ENCODE data around the gene MYLIP. TPM values are rescaled to one million over a fixed set of nuclear protein-coding genes. Genes with fewer than 3 reads are reported as not detected.

MYLIP gene
- polyA plus RNA-seq, 1 experiment = 6.5 TPM

DNA sequence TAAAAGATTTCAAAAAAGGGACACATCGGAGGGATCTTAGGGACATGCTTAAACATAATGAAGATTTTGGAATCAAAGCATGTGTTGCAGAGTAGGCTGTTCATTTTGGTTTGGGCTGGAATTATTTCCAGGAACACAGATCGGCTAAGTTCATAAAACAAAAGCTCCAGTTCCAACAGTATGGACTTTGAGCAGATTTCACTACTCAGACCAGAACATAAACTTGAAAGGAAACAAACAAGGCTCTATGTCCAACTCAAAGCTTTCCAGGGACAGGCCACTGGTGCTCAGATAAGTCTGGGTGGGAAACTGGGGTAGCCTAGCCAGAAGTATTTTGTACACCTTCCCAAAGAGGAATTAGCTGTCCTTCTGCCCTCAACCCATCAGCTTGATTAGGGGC lies 58.3 kb downstream of the MYLIP start:
- no peak overlapping the region for H3K4me3 ChIP-seq (ENCODE audit: low read depth, low read length)
- peaks cover 12% of the 10 kb centered on the region for H3K27me3 ChIP-seq (ENCODE audit: control insufficient read depth, insufficient read depth, low read length)
- no peaks in the 10 kb centered on the region for H3K36me3 ChIP-seq (ENCODE audit: control insufficient read depth, insufficient read depth, low read length)
- DNase-seq (ENCODE audit: low read depth) = no peak
- ChIA-PET CTCF (interaction anchor here (1.2 to 2.6 kb wide), 3 partner anchors 13 to 496 kb away, joined by 3 to 8 read pairs (median 5); no protein-coding TSS in a partner anchor), POLR2A (no interaction called here)
- TF ChIP-seq, protein P1, sequence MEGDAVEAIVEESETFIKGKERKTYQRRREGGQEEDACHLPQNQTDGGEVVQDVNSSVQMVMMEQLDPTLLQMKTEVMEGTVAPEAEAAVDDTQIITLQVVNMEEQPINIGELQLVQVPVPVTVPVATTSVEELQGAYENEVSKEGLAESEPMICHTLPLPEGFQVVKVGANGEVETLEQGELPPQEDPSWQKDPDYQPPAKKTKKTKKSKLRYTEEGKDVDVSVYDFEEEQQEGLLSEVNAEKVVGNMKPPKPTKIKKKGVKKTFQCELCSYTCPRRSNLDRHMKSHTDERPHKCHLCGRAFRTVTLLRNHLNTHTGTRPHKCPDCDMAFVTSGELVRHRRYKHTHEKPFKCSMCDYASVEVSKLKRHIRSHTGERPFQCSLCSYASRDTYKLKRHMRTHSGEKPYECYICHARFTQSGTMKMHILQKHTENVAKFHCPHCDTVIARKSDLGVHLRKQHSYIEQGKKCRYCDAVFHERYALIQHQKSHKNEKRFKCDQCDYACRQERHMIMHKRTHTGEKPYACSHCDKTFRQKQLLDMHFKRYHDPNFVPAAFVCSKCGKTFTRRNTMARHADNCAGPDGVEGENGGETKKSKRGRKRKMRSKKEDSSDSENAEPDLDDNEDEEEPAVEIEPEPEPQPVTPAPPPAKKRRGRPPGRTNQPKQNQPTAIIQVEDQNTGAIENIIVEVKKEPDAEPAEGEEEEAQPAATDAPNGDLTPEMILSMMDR (IDR thresholded peaks at IDR 0.05; ENCODE audit: insufficient read depth, low read depth, low read length) = no peak

DNA sequence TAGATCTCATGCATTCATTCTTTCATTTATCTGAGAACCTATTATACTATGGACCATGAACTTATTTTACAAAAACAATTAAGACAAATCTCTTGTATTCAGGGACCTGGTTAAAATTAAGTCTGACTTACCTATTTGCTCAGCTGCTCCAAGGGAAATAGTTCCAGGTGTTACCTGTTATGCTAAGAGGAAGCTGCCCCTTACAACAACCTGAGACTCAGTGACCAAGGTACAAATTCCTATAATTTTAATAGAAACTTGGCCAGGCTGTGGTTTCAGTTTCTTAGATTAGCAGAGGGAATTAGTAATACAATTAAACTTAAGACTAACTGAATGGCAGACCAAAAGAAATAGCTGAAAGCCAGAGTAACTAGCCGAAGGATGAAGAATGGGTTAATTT lies 61.3 kb downstream of the MYLIP start:
- CTCF ChIA-PET = interaction anchor here (0.6 to 1.6 kb wide), 4 partner anchors 7 to 1008 kb away, joined by 3 to 4 read pairs (median 3); no protein-coding TSS in a partner anchor
- Histone ChIP-seq H3K36me3 (ENCODE audit: control insufficient read depth, insufficient read depth, low read length) (no peaks in the 10 kb centered on the region), H3K4me3 (ENCODE audit: low read depth, low read length) (no peak overlapping the region), H3K27me3 (ENCODE audit: control insufficient read depth, insufficient read depth, low read length) (peaks cover 16% of the 10 kb centered on the region)
- POLR2A ChIA-PET = no interaction called here
- no peak for DNase-seq (ENCODE audit: low read depth)
- TF ChIP-seq, protein P1 (IDR thresholded peaks at IDR 0.05; ENCODE audit: insufficient read depth, low read depth, low read length) = no peak

DNA sequence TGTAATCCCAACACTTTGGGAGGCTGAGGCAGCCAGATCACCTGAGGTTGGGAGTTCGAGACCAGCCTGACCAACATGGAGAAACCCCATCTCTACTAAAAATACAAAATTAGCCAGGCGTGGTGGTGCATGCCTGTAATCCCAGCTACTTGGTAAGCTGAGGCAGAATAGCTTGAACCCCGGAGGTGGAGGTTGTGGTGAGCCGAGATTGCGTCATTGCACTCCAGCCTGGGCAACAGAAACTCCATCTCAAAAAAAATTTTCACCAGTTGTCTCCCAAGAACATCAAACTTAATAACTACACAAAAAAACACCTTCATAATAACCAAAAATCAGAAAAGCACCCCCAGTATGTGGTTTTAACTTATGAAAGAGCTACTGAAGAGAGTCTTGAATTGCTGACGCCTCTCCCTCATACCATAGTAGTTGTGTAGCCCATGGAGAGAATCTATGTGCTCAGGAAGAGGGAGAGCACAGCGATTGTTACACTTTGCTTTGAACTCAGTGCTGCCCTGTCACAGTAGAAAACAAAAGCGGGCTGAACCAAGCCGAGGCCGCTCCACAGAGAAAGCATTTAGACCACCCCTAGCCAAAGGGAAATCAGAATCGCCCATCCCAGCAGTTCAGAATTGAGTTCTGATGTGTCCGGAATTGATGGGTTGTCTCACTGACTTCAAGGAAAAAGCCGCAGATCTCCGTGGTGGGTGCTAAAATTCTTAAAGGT lies 67.5 kb downstream of the MYLIP start:
- POLR2A ChIA-PET = no interaction called here
- Histone ChIP-seq H3K36me3 (ENCODE audit: control insufficient read depth, insufficient read depth, low read length) (no peaks in the 10 kb centered on the region), H3K4me3 (ENCODE audit: low read depth, low read length) (no peak overlapping the region), H3K27me3 (ENCODE audit: control insufficient read depth, insufficient read depth, low read length) (peaks cover 9% of the 10 kb centered on the region)
- DNase-seq (ENCODE audit: low read depth) = no peak
- CTCF ChIA-PET = interaction anchor here (1.7 kb wide), 1 partner anchor 13 kb away, joined by 3 read pairs; no protein-coding TSS in a partner anchor
- TF ChIP-seq, protein P1 (IDR thresholded peaks at IDR 0.05; ENCODE audit: insufficient read depth, low read depth, low read length) = no peak

DNA sequence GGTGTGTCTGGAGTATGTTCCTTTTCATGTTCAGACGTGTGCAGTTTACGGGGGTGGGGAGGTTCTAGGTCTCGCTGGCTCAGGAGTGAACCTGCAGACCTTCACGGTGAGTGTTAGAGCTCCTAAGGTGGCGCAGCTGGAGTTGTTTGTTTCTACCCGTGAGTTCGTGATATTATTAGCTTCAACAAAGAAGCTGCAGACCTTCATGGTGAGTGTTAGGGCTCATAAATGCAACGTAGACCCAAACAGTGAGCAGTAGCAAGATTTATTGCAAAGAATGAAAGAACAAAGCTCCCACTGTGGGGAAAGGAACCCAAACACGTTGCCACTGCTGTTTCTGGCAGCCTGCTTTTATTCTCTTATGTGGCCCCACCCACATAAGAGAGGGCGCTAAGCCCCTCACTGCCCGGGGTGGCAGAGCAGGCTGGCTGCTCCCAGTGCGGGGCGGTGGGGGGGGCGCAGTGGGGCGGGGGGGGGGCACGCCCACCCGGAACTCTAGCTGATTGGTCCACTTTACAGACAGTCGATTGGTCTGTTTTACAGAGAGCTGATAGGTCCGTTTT lies 68.2 kb downstream of the MYLIP start:
- H3K27me3 ChIP-seq (ENCODE audit: control insufficient read depth, insufficient read depth, low read length) = peaks cover 8% of the 10 kb centered on the region
- CTCF ChIA-PET = interaction anchor here (0.9 kb wide), 1 partner anchor 14 kb away, joined by 5 read pairs; no protein-coding TSS in a partner anchor

More for the DNA sequence above, 68.2 kb downstream of the MYLIP start:
- POLR2A ChIA-PET = no interaction called here
- TF ChIP-seq, protein P1 (IDR thresholded peaks at IDR 0.05; ENCODE audit: insufficient read depth, low read depth, low read length) = no peak
- DNase-seq (ENCODE audit: low read depth) = no peak
- Histone ChIP-seq H3K36me3 (ENCODE audit: control insufficient read depth, insufficient read depth, low read length) (no peaks in the 10 kb centered on the region), H3K4me3 (ENCODE audit: low read depth, low read length) (no peak overlapping the region)

Small RNA genes within 50 kb of the gene (small RNA-seq; reads per million reads assigned to genes)
- not detected for gene MIR4639 (ENCODE audit: insufficient read length, low read depth, low replicate concordance)

Other genes starting within 250 kb of the MYLIP start
- 7.3 and 8.3 TPM in 2 replicates for gene GMPR, start 109.5 kb downstream of the MYLIP start, polyA plus RNA-seq (2011; rRNA removed)

Data from BJ (cell line).